Chondrocyte (in vitro differentiated cells): ENCODE data around the gene DAG1. TPM values are rescaled to one million over a fixed set of nuclear protein-coding genes. Genes with fewer than 3 reads are reported as not detected.

Experiments
- DNase-seq: peaks from one replicate; pipeline ENCODE4 v3.0.0; 2021; ENCODE audit warnings: mixed read lengths, low spot score
- H3K27ac Mint-ChIP-seq: one replicate; pipeline ENCODE4 v1.8.0; 2021; ENCODE audit warnings: mild to moderate bottlenecking, moderate library complexity, mixed read lengths; ENCODE audit not compliant: unreplicated experiment
- H3K27me3 Mint-ChIP-seq: 2 replicates; pipeline ENCODE4 v1.8.0; 2021; ENCODE audit warnings: low read depth, mixed read lengths
- H3K36me3 Mint-ChIP-seq: 2 replicates; pipeline ENCODE4 v1.8.0; 2021; ENCODE audit warnings: low read depth, mixed read lengths
- H3K4me1 Mint-ChIP-seq: 2 replicates; pipeline ENCODE4 v1.8.0; 2021; ENCODE audit warnings: low read depth, mild to moderate bottlenecking, mixed read lengths
- H3K4me3 Mint-ChIP-seq: one replicate; pipeline ENCODE4 v1.8.0; 2021; ENCODE audit warnings: mild to moderate bottlenecking, moderate library complexity, mixed read lengths; ENCODE audit not compliant: unreplicated experiment
- H3K9me3 Mint-ChIP-seq: 2 replicates; pipeline ENCODE4 v1.8.0; 2021; ENCODE audit warnings: low read depth, mixed read lengths
- CTCF ChIP-seq: fragments of 200-600 bp; sonication (generic); IDR thresholded peaks from 2 replicates; pipeline ENCODE4 v1.5.0; 2021; ENCODE audit warnings: antibody characterized with exemption, mild to moderate bottlenecking, moderate library complexity
- total RNA-seq: library from RNA; stranded (reverse); gene quantifications from 3 replicates; pipeline ENCODE4 v1.2.1, GENCODE V29; 2021

Gene DAG1
- total RNA-seq, 1 donor from 2014 or later, result 156 TPM

- H3K27ac Mint-ChIP-seq, result peak overlapping the region; percentile 8
- DNase-seq, result no peak
- no peaks in the 10 kb centered on the region for H3K27me3 Mint-ChIP-seq
- H3K9me3 Mint-ChIP-seq, result no peaks in the 10 kb centered on the region
- TF ChIP-seq CTCF, result no peak
- no peaks in the 10 kb centered on the region for H3K36me3 Mint-ChIP-seq
- peaks cover 28% of the 10 kb centered on the region for H3K4me1 Mint-ChIP-seq
- H3K4me3 Mint-ChIP-seq, result no peak overlapping the region
These were observed 15.0 kb upstream of the DAG1 start for GRCh38 chr3:49454898-49455681.

GRCh38 chr3:49456466-49456865, 13.6 kb upstream of the DAG1 start:
- no peak for DNase-seq
- no peak overlapping the region for H3K27ac Mint-ChIP-seq
- H3K9me3 Mint-ChIP-seq, result no peaks in the 10 kb centered on the region
- H3K4me3 Mint-ChIP-seq, result no peak overlapping the region
- TF ChIP-seq CTCF, result no peak
- no peaks in the 10 kb centered on the region for H3K27me3 Mint-ChIP-seq
- no peaks in the 10 kb centered on the region for H3K36me3 Mint-ChIP-seq
- peaks cover 35% of the 10 kb centered on the region for H3K4me1 Mint-ChIP-seq

GRCh38 chr3:49460188-49460890, 9.7 kb upstream of the DAG1 start:
- Mint-ChIP-seq H3K4me3 (no peak overlapping the region), H3K4me1 (peaks cover 35% of the 10 kb centered on the region), H3K27ac (no peak overlapping the region), H3K36me3 (no peaks in the 10 kb centered on the region), H3K27me3 (no peaks in the 10 kb centered on the region), H3K9me3 (no peaks in the 10 kb centered on the region)
- TF ChIP-seq CTCF, result no peak
- no peak for DNase-seq

- Mint-ChIP-seq H3K9me3 (no peaks in the 10 kb centered on the region), H3K27me3 (no peaks in the 10 kb centered on the region), H3K36me3 (no peaks in the 10 kb centered on the region), H3K4me3 (no peak overlapping the region), H3K27ac (no peak overlapping the region), H3K4me1 (peaks cover 31% of the 10 kb centered on the region)
- TF ChIP-seq CTCF, result no peak
- no peak for DNase-seq
These were observed 9.1 kb upstream of the DAG1 start for GRCh38 chr3:49460956-49461355.

GRCh38 chr3:49461443-49462171, 8.5 kb upstream of the DAG1 start:
- no peaks in the 10 kb centered on the region for H3K27me3 Mint-ChIP-seq
- no peaks in the 10 kb centered on the region for H3K9me3 Mint-ChIP-seq
- peak overlapping the region; percentile 29 for H3K27ac Mint-ChIP-seq
- H3K4me3 Mint-ChIP-seq, result no peak overlapping the region
- DNase-seq, result no peak
- H3K4me1 Mint-ChIP-seq, result peaks cover 27% of the 10 kb centered on the region
- no peaks in the 10 kb centered on the region for H3K36me3 Mint-ChIP-seq
- TF ChIP-seq CTCF, result no peak
